Endodermal cell (in vitro differentiated cells): ENCODE data around the gene WDR91. TPM values are rescaled to one million over a fixed set of nuclear protein-coding genes. Genes with fewer than 3 reads are reported as not detected.

Source experiments
- DNase-seq: peaks from one replicate; pipeline ENCODE4 v3.0.0-alpha.2; 2017
- H3K27ac ChIP-seq: 2 replicates; pipeline ENCODE4 v1.5.1; 2013; ENCODE audit warnings: mild to moderate bottlenecking, low read depth, low read length, moderate library complexity
- H3K27me3 ChIP-seq: 2 replicates; pipeline ENCODE4 v1.6.1; 2013; ENCODE audit warnings: mild to moderate bottlenecking, low read length, moderate library complexity; ENCODE audit not compliant: insufficient read depth, control insufficient read depth, poor library complexity, severe bottlenecking
- H3K36me3 ChIP-seq: 2 replicates; pipeline ENCODE4 v1.7.0; 2013; ENCODE audit warnings: mild to moderate bottlenecking, low read length, moderate library complexity; ENCODE audit not compliant: control insufficient read depth, insufficient read depth
- H3K4me1 ChIP-seq: one replicate; pipeline ENCODE4 v1.7.0; 2013; ENCODE audit warnings: low read length; ENCODE audit not compliant: control insufficient read depth, insufficient read depth
- H3K4me3 ChIP-seq: 2 replicates; pipeline ENCODE4 v1.5.1; 2013; ENCODE audit warnings: mild to moderate bottlenecking, low read length, moderate library complexity
- H3K9ac ChIP-seq: 2 replicates; pipeline ENCODE4 v1.6.1; 2013; ENCODE audit warnings: mild to moderate bottlenecking, low read length, moderate library complexity; ENCODE audit not compliant: poor library complexity, severe bottlenecking; ENCODE audit errors: extremely low read depth
- H3K9me3 ChIP-seq: 2 replicates; pipeline ENCODE4 v1.6.1; 2013; ENCODE audit warnings: mild to moderate bottlenecking, low read length, moderate library complexity; ENCODE audit not compliant: control insufficient read depth
- H3K27ac Mint-ChIP-seq: 2 replicates; pipeline ENCODE4 v1.8.0; 2020; ENCODE audit warnings: mixed read lengths
- H3K27me3 Mint-ChIP-seq: 2 replicates; pipeline ENCODE4 v1.8.0; 2021; ENCODE audit warnings: mild to moderate bottlenecking, mixed read lengths; ENCODE audit not compliant: insufficient read depth
- H3K36me3 Mint-ChIP-seq: 2 replicates; pipeline ENCODE4 v1.8.0; 2020; ENCODE audit warnings: low read depth, mixed read lengths
- H3K4me1 Mint-ChIP-seq: 2 replicates; pipeline ENCODE4 v1.8.0; 2020; ENCODE audit warnings: mixed read lengths
- H3K4me3 Mint-ChIP-seq: 2 replicates; pipeline ENCODE4 v1.8.0; 2020; ENCODE audit warnings: mild to moderate bottlenecking, moderate library complexity, mixed read lengths
- H3K9me3 Mint-ChIP-seq: 2 replicates; pipeline ENCODE4 v1.8.0; 2020; ENCODE audit warnings: mild to moderate bottlenecking, mixed read lengths
- WGBS, 2 experiments: methylation state at CpG; one replicate each; pipeline versions ENCODE4 v1.1.5 to v1.1.7; 2013; ENCODE audit warnings: missing lambda C conversion rate in 2 of 2, mixed read lengths in 1 of 2; ENCODE audit not compliant: insufficient coverage in 1 of 2, insufficient read length in 1 of 2; 5-methylcytosine and 5-hydroxymethylcytosine counted together
- total RNA-seq, 2 donors: library from RNA; stranded (reverse); fragmentation: NEBNext Ultra II Directional in 1 of 2; extraction: Animal tissue kit (Norgen Biotek cat#: 25700) in 1 of 2; gene quantifications; 2 replicates in 1 of 2; 3 replicates in 1 of 2; pipeline ENCODE4 v1.2.1, GENCODE V29; 2021
- TF ChIP-seq, protein P1 (sequence below): fragments of 200-600 bp; sonication (generic); conservative IDR thresholded peaks from 2 replicates; pipeline ENCODE4 v1.5.0; 2021; ENCODE audit warnings: antibody characterized with exemption, mild to moderate bottlenecking

WDR91 gene
- total RNA-seq, 2 donors from 2014 or later: 8.2 to 9.6 TPM

DNA sequence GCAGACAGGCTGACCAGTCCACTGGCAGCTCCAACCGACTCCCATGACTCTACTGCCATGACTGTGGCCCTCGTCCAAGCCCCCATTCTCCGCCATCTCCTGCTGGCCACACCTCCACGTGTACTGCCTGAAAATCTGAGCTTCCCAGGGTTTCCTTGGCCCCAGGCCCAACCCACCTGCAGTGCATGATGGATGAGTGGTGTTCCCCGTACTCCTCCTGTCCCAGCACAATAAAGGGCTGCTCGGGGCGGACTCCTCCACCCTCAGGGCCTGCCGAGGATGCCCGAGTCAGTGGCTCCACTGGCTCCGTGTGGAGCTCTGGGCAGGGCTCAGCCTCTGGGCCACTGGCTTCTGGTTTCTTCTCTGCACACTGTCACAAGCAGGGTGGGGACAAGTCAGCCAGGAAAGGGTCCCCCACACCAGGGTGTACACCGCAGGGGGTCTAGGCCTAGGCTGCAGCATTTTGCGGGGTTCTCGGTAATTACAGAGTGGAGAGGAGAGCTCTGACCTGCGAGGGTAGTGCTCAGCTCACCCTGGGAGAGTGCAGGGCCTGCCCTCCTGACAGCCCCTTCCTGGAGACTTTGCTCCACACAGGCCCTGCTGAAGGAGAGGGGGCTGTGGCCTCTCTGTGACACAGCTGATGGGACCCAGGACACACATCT is 15.2 kb downstream of the WDR91 start:
- H3K36me3 ChIP-seq: peaks cover 15% of the 10 kb centered on the region
- H3K4me1 ChIP-seq: no peaks in the 10 kb centered on the region
- no peak overlapping the region for H3K27ac ChIP-seq
- H3K27me3 ChIP-seq: no peaks in the 10 kb centered on the region
- Mint-ChIP-seq H3K27me3 (no peaks in the 10 kb centered on the region), H3K9me3 (no peaks in the 10 kb centered on the region), H3K4me1 (peaks cover 6% of the 10 kb centered on the region), H3K4me3 (no peak overlapping the region), H3K27ac (no peak overlapping the region), H3K36me3 (peaks cover 39% of the 10 kb centered on the region)
- TF ChIP-seq, protein P1, sequence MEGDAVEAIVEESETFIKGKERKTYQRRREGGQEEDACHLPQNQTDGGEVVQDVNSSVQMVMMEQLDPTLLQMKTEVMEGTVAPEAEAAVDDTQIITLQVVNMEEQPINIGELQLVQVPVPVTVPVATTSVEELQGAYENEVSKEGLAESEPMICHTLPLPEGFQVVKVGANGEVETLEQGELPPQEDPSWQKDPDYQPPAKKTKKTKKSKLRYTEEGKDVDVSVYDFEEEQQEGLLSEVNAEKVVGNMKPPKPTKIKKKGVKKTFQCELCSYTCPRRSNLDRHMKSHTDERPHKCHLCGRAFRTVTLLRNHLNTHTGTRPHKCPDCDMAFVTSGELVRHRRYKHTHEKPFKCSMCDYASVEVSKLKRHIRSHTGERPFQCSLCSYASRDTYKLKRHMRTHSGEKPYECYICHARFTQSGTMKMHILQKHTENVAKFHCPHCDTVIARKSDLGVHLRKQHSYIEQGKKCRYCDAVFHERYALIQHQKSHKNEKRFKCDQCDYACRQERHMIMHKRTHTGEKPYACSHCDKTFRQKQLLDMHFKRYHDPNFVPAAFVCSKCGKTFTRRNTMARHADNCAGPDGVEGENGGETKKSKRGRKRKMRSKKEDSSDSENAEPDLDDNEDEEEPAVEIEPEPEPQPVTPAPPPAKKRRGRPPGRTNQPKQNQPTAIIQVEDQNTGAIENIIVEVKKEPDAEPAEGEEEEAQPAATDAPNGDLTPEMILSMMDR: no peak
- H3K9ac ChIP-seq: no peak overlapping the region
- H3K4me3 ChIP-seq: no peak overlapping the region
- no peaks in the 10 kb centered on the region for H3K9me3 ChIP-seq
- WGBS, 2 experiments: 94 to 95% methylated on average over 7 to 14 of the region's 14 CpGs
- no peak for DNase-seq

DNA sequence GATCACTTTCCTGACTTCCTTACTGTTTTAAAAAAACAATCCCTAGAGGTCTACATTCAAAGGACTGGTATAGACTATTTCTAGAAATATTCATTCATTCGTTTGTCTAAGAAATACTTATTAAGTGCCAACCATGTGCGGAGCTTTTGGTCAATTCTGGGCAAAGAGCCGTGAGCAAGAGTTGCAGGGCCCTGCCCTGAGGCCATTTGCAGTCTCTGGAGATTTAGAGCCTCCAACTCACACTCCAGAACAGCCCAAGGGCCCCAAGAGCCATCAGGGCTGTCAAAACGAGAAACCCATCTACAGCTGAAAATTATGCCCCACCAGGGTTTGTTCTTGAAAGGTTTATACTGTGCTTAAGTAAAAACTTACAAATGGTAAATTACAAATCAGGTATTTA is 16.2 kb downstream of the WDR91 start:
- TF ChIP-seq, protein P1: no peak
- Histone ChIP-seq H3K9ac (no peak overlapping the region), H3K9me3 (no peaks in the 10 kb centered on the region), H3K4me1 (no peaks in the 10 kb centered on the region), H3K27ac (no peak overlapping the region), H3K4me3 (no peak overlapping the region), H3K36me3 (peaks cover 15% of the 10 kb centered on the region), H3K27me3 (no peaks in the 10 kb centered on the region)
- peaks cover 42% of the 10 kb centered on the region for H3K36me3 Mint-ChIP-seq
- H3K27ac Mint-ChIP-seq: no peak overlapping the region
- 94 to 100% methylated on average over 2 to 4 of the region's 4 CpGs for WGBS, 2 experiments
- no peaks in the 10 kb centered on the region for H3K9me3 Mint-ChIP-seq
- H3K27me3 Mint-ChIP-seq: no peaks in the 10 kb centered on the region
- H3K4me3 Mint-ChIP-seq: no peak overlapping the region
- peaks cover 6% of the 10 kb centered on the region for H3K4me1 Mint-ChIP-seq
- no peak for DNase-seq

DNA sequence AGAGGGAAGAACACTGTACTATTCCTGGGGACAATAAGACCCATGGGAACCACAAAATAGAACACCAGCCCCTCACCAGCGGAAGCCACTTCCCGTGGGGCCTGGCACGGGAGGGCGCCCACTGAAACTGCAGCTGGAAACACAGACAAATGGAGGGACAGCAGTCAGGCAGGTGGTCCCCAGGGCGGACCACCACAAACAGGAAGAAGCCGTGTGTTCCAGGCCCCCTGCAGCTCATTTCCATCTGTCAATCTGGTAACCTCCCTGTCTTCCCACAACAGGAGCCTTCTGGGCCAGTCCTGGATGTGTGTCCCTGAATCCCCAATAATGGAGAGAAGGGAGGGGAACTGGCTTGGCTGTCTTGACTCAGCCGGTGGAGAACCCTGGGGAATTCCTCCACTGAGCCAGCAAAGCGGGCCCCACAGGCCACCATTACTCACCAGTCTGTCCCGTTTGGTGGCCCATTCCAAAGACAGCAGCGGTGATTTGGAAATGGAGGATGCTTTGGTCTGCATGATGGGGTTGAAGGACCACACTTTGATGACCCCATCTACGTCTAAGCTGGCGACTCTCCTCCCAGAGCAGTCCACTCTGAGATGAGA is 16.7 kb downstream of the WDR91 start:
- H3K27ac ChIP-seq: no peak overlapping the region
- H3K36me3 Mint-ChIP-seq: peaks cover 42% of the 10 kb centered on the region
- H3K4me1 Mint-ChIP-seq: peaks cover 4% of the 10 kb centered on the region

More for the DNA sequence above, 16.7 kb downstream of the WDR91 start:
- peaks cover 15% of the 10 kb centered on the region for H3K36me3 ChIP-seq
- H3K4me3 ChIP-seq: no peak overlapping the region
- Mint-ChIP-seq H3K4me3 (no peak overlapping the region), H3K9me3 (no peaks in the 10 kb centered on the region), H3K27ac (no peak overlapping the region), H3K27me3 (no peaks in the 10 kb centered on the region)
- WGBS, 2 experiments: 94 to 98% methylated on average over 8 to 12 of the region's 12 CpGs
- H3K9ac ChIP-seq: no peak overlapping the region
- H3K4me1 ChIP-seq: no peaks in the 10 kb centered on the region
- no peaks in the 10 kb centered on the region for H3K9me3 ChIP-seq
- H3K27me3 ChIP-seq: no peaks in the 10 kb centered on the region
- DNase-seq: no peak
- TF ChIP-seq, protein P1: no peak
